RWPE2 (cell line): ENCODE measurements around the gene EPHA2.
A peak's percentile ranks its signal among the peaks of the same experiment; 100 is the strongest.
"Not testable (repeated sequence)": the region's sequence is repeated elsewhere in the genome, so short reads cannot be mapped to it uniquely, and the experiment has no call there.

ENCODE experiments used
- ATAC-seq: fragments of 200-7000 bp; cut with Tn5 transposase; 3 replicates; pipeline ENCODE4 v1.9.1; 2021; ENCODE audit warnings: low read depth
- DNase-seq: peaks from one replicate; pipeline ENCODE4 v3.0.0-alpha.2; 2020; ENCODE audit warnings: low spot score
- H3K27ac ChIP-seq: fragments of 450-650 bp; 2 replicates; pipeline ENCODE4 v1.5.1; 2017; ENCODE audit warnings: mild to moderate bottlenecking; ENCODE audit not compliant: poor library complexity, severe bottlenecking
- H3K27me3 ChIP-seq: fragments of 250-450 bp; sonication (Bioruptor Pico); 2 replicates; pipeline ENCODE4 v1.5.1; 2021; ENCODE audit warnings: mild to moderate bottlenecking, moderate library complexity; ENCODE audit not compliant: insufficient read depth, poor library complexity, severe bottlenecking
- H3K36me3 ChIP-seq: fragments of 250-450 bp; sonication (Bioruptor Pico); 2 replicates; pipeline ENCODE4 v1.5.1; 2020; ENCODE audit warnings: low read depth, mild to moderate bottlenecking, moderate library complexity
- H3K4me1 ChIP-seq: fragments of 250-450 bp; sonication (Bioruptor Pico); 2 replicates; pipeline ENCODE4 v1.5.1; 2021; ENCODE audit warnings: mild to moderate bottlenecking, moderate library complexity; ENCODE audit not compliant: insufficient read depth, poor library complexity, severe bottlenecking
- H3K4me3 ChIP-seq: fragments of 250-450 bp; sonication (Bioruptor Pico); 2 replicates; pipeline ENCODE4 v1.5.1; 2021; ENCODE audit warnings: mild to moderate bottlenecking, moderate library complexity; ENCODE audit not compliant: severe bottlenecking
- H3K9me3 ChIP-seq: fragments of 250-450 bp; sonication (Bioruptor Pico); 2 replicates; pipeline ENCODE4 v1.5.1; 2021; ENCODE audit warnings: mild to moderate bottlenecking, moderate library complexity; ENCODE audit not compliant: severe bottlenecking
- TF ChIP-seq, protein P1 (sequence below): fragments of 450-650 bp; IDR thresholded peaks from one replicate; pipeline ENCODE4 v1.5.1; 2017; ENCODE audit warnings: mild to moderate bottlenecking, moderate library complexity; ENCODE audit not compliant: poor library complexity, severe bottlenecking

Gene EPHA2

GRCh38 chr1:16165073-16165364, 9.2 kb upstream of the EPHA2 start:
- no peaks in the 10 kb centered on the region for H3K9me3 ChIP-seq
- no peaks in the 10 kb centered on the region for H3K27me3 ChIP-seq
- peak overlapping the region; percentile 64 for H3K27ac ChIP-seq
- ATAC-seq (no peak), DNase-seq (no peak)
- no peak overlapping the region for H3K4me3 ChIP-seq
- H3K4me1 ChIP-seq, result peaks cover 37% of the 10 kb centered on the region
- peaks cover 15% of the 10 kb centered on the region for H3K36me3 ChIP-seq
- TF ChIP-seq, protein P1, sequence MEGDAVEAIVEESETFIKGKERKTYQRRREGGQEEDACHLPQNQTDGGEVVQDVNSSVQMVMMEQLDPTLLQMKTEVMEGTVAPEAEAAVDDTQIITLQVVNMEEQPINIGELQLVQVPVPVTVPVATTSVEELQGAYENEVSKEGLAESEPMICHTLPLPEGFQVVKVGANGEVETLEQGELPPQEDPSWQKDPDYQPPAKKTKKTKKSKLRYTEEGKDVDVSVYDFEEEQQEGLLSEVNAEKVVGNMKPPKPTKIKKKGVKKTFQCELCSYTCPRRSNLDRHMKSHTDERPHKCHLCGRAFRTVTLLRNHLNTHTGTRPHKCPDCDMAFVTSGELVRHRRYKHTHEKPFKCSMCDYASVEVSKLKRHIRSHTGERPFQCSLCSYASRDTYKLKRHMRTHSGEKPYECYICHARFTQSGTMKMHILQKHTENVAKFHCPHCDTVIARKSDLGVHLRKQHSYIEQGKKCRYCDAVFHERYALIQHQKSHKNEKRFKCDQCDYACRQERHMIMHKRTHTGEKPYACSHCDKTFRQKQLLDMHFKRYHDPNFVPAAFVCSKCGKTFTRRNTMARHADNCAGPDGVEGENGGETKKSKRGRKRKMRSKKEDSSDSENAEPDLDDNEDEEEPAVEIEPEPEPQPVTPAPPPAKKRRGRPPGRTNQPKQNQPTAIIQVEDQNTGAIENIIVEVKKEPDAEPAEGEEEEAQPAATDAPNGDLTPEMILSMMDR, result no peak

DNA sequence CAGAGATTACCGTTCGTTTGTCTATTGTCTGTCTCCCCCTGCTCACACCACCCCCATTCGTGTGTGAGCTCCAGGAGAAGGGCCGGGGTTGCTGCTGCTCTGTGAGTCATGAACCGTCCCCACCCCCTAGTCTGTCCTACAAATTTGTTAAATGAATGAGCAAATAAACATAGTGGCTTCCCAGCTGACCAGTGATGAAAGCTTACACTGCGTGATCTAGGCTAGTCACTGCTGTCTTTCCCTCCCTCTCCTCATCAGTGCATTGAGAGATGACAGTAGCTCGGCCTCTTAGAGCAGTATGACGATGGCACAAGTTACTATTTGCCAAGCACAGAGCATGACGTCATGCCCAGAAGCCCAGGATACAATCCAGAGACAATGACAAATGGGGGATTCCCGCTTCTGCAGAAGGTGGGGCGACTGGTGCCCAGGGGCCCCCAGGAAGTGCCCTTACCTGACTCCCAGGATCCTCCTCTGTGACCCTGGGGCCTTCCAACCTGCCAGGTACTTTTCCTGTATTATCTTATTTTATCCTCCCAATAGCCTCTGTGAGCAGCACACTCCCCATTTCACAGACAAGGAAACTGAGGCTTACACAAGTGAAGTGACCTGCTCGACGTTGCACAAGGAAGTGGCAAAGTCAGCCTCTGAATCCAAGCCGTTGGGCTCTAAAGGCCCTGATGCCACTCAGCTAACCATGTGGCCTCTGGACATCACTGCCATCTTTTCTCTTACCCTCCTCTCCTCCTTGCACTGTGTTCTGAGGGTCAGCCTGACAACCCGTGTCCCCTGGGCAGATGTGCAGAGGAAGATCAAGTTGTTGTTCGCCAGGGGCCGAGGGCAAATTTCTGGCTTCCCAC, 8.6 kb upstream of the EPHA2 start:
- Histone ChIP-seq H3K9me3 (no peaks in the 10 kb centered on the region), H3K36me3 (peaks cover 21% of the 10 kb centered on the region), H3K27ac (peak overlapping the region; percentile 64), H3K4me1 (peaks cover 40% of the 10 kb centered on the region), H3K27me3 (no peaks in the 10 kb centered on the region), H3K4me3 (no peak overlapping the region)
- peak; percentile 92 for DNase-seq
- TF ChIP-seq, protein P1, result no peak
- peak; percentile 75 for ATAC-seq

- not testable (repeated sequence) for H3K27me3 ChIP-seq, ATAC-seq, DNase-seq, H3K9me3 ChIP-seq, H3K4me3 ChIP-seq
- Histone ChIP-seq H3K27ac (peak overlapping the region; percentile 64), H3K36me3 (peaks cover 21% of the 10 kb centered on the region), H3K4me1 (peaks cover 45% of the 10 kb centered on the region)
These were observed 7.8 kb upstream of the EPHA2 start for GRCh38 chr1:16163608-16164212.

- ATAC-seq (peak; percentile 30; the same call in 2 of the 3 replicates), DNase-seq (no peak)
- TF ChIP-seq, protein P1, result no peak
- Histone ChIP-seq H3K27ac (peak overlapping the region; percentile 64), H3K36me3 (peaks cover 21% of the 10 kb centered on the region), H3K4me3 (no peak overlapping the region), H3K4me1 (peaks cover 46% of the 10 kb centered on the region), H3K27me3 (no peaks in the 10 kb centered on the region), H3K9me3 (no peaks in the 10 kb centered on the region)
These were observed 6.4 kb upstream of the EPHA2 start for GRCh38 chr1:16162163-16162822.

- Histone ChIP-seq H3K36me3 (peaks cover 21% of the 10 kb centered on the region), H3K9me3 (no peaks in the 10 kb centered on the region), H3K4me1 (peaks cover 46% of the 10 kb centered on the region), H3K27ac (peak overlapping the region; percentile 64), H3K27me3 (no peaks in the 10 kb centered on the region), H3K4me3 (no peak overlapping the region)
- no peak for DNase-seq
- no peak for ATAC-seq
- TF ChIP-seq, protein P1, result no peak
These were observed 5.8 kb upstream of the EPHA2 start for GRCh38 chr1:16161717-16162116.
